HepG2 (cell line): ENCODE results near the gene DDX20. TPM values are rescaled to one million over a fixed set of nuclear protein-coding genes. Genes with fewer than 3 reads are reported as not detected.

Experiments used
- EP300 ChIP-seq, 3 experiments: sonication (generic) in 1 of 3; formaldehyde crosslinking in 1 of 3; IDR thresholded peaks; 2 replicates each; pipeline versions ENCODE4 v1.5.1 to v1.6.1; 2011 to 2020; ENCODE audit warnings: low read depth in 2 of 3, low read length in 2 of 3, borderline replicate concordance in 1 of 3, improper control_type of control experiment in 1 of 3, mild to moderate bottlenecking in 1 of 3, missing genetic modification reagents in 1 of 3, moderate library complexity in 1 of 3
- FLYWCH1 ChIP-seq: sonication (generic); formaldehyde crosslinking; IDR thresholded peaks from 2 replicates; pipeline ENCODE4 v1.8.1; 2023; ENCODE audit warnings: mild to moderate bottlenecking, missing genetic modification reagents
- RXRB ChIP-seq: IDR thresholded peaks from 2 replicates; pipeline ENCODE4 v1.6.1; 2016; ENCODE audit warnings: borderline replicate concordance, missing genetic modification reagents, missing compliant biosample characterization
- SALL2 ChIP-seq: sonication (generic); formaldehyde crosslinking; IDR thresholded peaks from 2 replicates; pipeline ENCODE4 v1.8.1; 2023; ENCODE audit warnings: mild to moderate bottlenecking, missing genetic modification reagents, inconsistent platforms
- SIN3B ChIP-seq: fragments of 150-350 bp; IDR thresholded peaks from 2 replicates; pipeline ENCODE4 v1.6.1; 2014; ENCODE audit warnings: low read length
- SOX5 ChIP-seq: IDR thresholded peaks from 2 replicates; pipeline ENCODE4 v1.6.1; 2016; ENCODE audit warnings: borderline replicate concordance
- TEAD3 ChIP-seq: optimal IDR thresholded peaks from 2 replicates; pipeline ENCODE3; 2016; ENCODE audit warnings: borderline replicate concordance
- ZBTB7B ChIP-seq: sonication (generic); formaldehyde crosslinking; IDR thresholded peaks from 2 replicates; pipeline ENCODE4 v1.4.0; 2020; ENCODE audit warnings: missing genetic modification reagents
- ZMAT3 ChIP-seq: sonication (generic); formaldehyde crosslinking; conservative IDR thresholded peaks from 2 replicates; pipeline ENCODE4 v1.7.0; 2021; ENCODE audit warnings: missing genetic modification reagents
- ZNF143 ChIP-seq: sonication (generic); formaldehyde crosslinking; IDR thresholded peaks from 2 replicates; pipeline ENCODE4 v1.4.0; 2020; ENCODE audit warnings: missing genetic modification reagents
- ZNF20 ChIP-seq: sonication (generic); formaldehyde crosslinking; IDR thresholded peaks from 2 replicates; pipeline ENCODE4 v1.4.0; 2020; ENCODE audit warnings: mild to moderate bottlenecking, moderate library complexity, missing genetic modification reagents
- ZNF556 ChIP-seq: sonication (generic); formaldehyde crosslinking; IDR thresholded peaks from 2 replicates; pipeline ENCODE4 v1.4.0; 2020; ENCODE audit warnings: mild to moderate bottlenecking, missing genetic modification reagents, borderline replicate concordance
- ZNF607 ChIP-seq: sonication (generic); formaldehyde crosslinking; IDR thresholded peaks from 2 replicates; pipeline ENCODE4 v1.5.1; 2020; ENCODE audit warnings: missing genetic modification reagents, mild to moderate bottlenecking, borderline replicate concordance
- ZNF619 ChIP-seq: sonication (generic); formaldehyde crosslinking; IDR thresholded peaks from 2 replicates; pipeline ENCODE4 v1.4.0; 2020; ENCODE audit warnings: mild to moderate bottlenecking, missing genetic modification reagents
- ZNF629 ChIP-seq: sonication (generic); formaldehyde crosslinking; conservative IDR thresholded peaks from 2 replicates; pipeline ENCODE4 v1.5.0; 2020; ENCODE audit warnings: missing genetic modification reagents
- ZNF674 ChIP-seq: sonication (generic); formaldehyde crosslinking; IDR thresholded peaks from 2 replicates; pipeline ENCODE4 v1.5.0; 2020; ENCODE audit warnings: low read depth, mild to moderate bottlenecking, missing genetic modification reagents
- polyA plus RNA-seq, 8 experiments: library from polyadenylated mRNA; depleted of rRNA in 3 of 8; stranded (reverse) in 7 of 8; unstranded in 1 of 8; fragments of >200 nt; fragmentation: Illumina TruSeq in 4 of 8; extraction: Trizol in 4 of 8; gene quantifications; 2 replicates each; pipeline versions ENCODE4 v1.2.1 to v1.2.3, GENCODE V29; 2011 to 2016; ENCODE audit warnings: low read depth in 4 of 8, missing spikeins in 1 of 8, mixed read lengths in 1 of 8; ENCODE audit not compliant: insufficient read depth in 1 of 8
- total RNA-seq, 5 experiments: library from RNA; depleted of rRNA; stranded (reverse); fragments of >200 nt; fragmentation: Illumina TruSeq; extraction: Trizol; gene quantifications; 2 replicates each; pipeline ENCODE4 v1.2.3, GENCODE V29; 2016; ENCODE audit warnings: low read depth in 1 of 5
- TF ChIP-seq, protein P1 (sequence below): sonication (generic); formaldehyde crosslinking; IDR thresholded peaks from 2 replicates; pipeline ENCODE4 v1.4.0; 2020; ENCODE audit warnings: missing genetic modification reagents, borderline replicate concordance
- TF ChIP-seq, protein P2 (sequence below): sonication (generic); formaldehyde crosslinking; IDR thresholded peaks from 2 replicates; pipeline ENCODE4 v1.8.1; 2023; ENCODE audit warnings: mild to moderate bottlenecking, missing genetic modification reagents
- TF ChIP-seq, protein P3 (sequence below): sonication (generic); formaldehyde crosslinking; IDR thresholded peaks from 2 replicates; pipeline ENCODE4 v1.4.0; 2020; ENCODE audit warnings: missing genetic modification reagents
- TF ChIP-seq, protein P4 (sequence below): sonication (generic); formaldehyde crosslinking; IDR thresholded peaks from 2 replicates; pipeline ENCODE4 v1.8.0; 2022; ENCODE audit warnings: mild to moderate bottlenecking, missing genetic modification reagents; ENCODE audit not compliant: insufficient replicate concordance
- TF ChIP-seq, protein P5 (sequence below): sonication (generic); formaldehyde crosslinking; IDR thresholded peaks from 2 replicates; pipeline ENCODE4 v1.9.0; 2021; ENCODE audit warnings: missing genetic modification reagents, borderline replicate concordance

The DDX20 gene
- total and polyA plus RNA-seq, 2 of the 13 experiments (the other 11 are each of a cell fraction or from before 2014, with no cell fraction given), result 4.0 to 14.3 TPM

DNA sequence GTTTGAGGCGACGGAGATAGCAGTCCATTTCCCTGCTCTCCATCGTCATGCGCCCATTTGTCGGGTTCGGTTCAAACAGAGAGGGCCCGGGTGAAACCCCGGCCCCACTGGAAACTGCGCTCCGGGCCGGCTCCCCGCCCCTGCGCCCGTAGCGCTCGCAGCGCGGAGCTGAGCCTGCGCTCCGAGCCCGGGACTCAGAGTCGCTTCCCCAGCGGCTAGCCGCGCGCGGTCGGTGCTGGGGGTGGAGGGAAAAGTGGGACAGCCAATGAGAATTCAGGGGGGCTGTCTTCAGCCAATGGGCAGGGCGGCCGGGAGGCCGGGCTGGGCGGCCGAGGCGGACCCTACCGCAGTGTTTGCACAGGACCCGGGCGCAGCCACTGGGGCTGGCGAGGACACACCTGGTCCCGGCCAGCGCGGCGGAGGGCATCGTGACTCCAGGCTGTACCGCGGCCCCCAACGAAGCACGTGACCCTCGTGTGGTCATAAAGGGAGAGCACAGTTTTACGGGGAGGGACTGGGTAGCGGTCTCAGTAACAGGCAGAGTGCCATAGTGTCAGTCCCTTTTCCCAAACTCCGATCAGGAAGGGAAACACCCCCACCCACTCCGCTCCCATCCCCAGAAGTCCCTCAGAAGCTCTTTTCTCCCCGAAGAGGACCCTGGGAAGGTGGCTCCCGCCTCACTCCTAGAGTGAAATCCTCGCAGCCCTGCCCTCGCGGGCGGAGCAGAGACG, 16.3 kb upstream of the DDX20 start, which contains the start of gene INKA2 (continued):
- TF ChIP-seq ZMAT3, result peak; percentile 67
- TF ChIP-seq, protein P1, sequence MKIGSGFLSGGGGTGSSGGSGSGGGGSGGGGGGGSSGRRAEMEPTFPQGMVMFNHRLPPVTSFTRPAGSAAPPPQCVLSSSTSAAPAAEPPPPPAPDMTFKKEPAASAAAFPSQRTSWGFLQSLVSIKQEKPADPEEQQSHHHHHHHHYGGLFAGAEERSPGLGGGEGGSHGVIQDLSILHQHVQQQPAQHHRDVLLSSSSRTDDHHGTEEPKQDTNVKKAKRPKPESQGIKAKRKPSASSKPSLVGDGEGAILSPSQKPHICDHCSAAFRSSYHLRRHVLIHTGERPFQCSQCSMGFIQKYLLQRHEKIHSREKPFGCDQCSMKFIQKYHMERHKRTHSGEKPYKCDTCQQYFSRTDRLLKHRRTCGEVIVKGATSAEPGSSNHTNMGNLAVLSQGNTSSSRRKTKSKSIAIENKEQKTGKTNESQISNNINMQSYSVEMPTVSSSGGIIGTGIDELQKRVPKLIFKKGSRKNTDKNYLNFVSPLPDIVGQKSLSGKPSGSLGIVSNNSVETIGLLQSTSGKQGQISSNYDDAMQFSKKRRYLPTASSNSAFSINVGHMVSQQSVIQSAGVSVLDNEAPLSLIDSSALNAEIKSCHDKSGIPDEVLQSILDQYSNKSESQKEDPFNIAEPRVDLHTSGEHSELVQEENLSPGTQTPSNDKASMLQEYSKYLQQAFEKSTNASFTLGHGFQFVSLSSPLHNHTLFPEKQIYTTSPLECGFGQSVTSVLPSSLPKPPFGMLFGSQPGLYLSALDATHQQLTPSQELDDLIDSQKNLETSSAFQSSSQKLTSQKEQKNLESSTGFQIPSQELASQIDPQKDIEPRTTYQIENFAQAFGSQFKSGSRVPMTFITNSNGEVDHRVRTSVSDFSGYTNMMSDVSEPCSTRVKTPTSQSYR (CRISPR knock-in tag), result peak; percentile 46; the same call in 1 of the 2 replicates
- TF ChIP-seq, protein P2, sequence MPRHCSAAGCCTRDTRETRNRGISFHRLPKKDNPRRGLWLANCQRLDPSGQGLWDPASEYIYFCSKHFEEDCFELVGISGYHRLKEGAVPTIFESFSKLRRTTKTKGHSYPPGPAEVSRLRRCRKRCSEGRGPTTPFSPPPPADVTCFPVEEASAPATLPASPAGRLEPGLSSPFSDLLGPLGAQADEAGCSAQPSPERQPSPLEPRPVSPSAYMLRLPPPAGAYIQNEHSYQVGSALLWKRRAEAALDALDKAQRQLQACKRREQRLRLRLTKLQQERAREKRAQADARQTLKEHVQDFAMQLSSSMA, result no peak
- peak; percentile 62 for TF ChIP-seq ZNF143
- peak; percentile 53 for TF ChIP-seq TEAD3 (CRISPR knock-in tag)
- TF ChIP-seq ZNF556 (CRISPR knock-in tag), result peak; percentile 73; the same call in 1 of the 2 replicates
- TF ChIP-seq ZNF629 (CRISPR knock-in tag), result 0 out of 2 replicates have a peak, but pooled peaks have one; percentile 5
- TF ChIP-seq, protein P3, sequence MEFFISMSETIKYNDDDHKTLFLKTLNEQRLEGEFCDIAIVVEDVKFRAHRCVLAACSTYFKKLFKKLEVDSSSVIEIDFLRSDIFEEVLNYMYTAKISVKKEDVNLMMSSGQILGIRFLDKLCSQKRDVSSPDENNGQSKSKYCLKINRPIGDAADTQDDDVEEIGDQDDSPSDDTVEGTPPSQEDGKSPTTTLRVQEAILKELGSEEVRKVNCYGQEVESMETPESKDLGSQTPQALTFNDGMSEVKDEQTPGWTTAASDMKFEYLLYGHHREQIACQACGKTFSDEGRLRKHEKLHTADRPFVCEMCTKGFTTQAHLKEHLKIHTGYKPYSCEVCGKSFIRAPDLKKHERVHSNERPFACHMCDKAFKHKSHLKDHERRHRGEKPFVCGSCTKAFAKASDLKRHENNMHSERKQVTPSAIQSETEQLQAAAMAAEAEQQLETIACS (CRISPR knock-in tag), result peak; percentile 51; the same call in 1 of the 2 replicates
- peak; percentile 93; the same call in 1 of the 2 replicates for TF ChIP-seq ZNF607 (CRISPR knock-in tag)
- no peak for TF ChIP-seq SIN3B
- TF ChIP-seq, protein P4, sequence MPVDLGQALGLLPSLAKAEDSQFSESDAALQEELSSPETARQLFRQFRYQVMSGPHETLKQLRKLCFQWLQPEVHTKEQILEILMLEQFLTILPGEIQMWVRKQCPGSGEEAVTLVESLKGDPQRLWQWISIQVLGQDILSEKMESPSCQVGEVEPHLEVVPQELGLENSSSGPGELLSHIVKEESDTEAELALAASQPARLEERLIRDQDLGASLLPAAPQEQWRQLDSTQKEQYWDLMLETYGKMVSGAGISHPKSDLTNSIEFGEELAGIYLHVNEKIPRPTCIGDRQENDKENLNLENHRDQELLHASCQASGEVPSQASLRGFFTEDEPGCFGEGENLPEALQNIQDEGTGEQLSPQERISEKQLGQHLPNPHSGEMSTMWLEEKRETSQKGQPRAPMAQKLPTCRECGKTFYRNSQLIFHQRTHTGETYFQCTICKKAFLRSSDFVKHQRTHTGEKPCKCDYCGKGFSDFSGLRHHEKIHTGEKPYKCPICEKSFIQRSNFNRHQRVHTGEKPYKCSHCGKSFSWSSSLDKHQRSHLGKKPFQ (CRISPR knock-in tag), result peak; percentile 35
- no peak for TF ChIP-seq ZNF20 (CRISPR knock-in tag)
- peak; percentile 69; the same call in 1 of the 2 replicates for TF ChIP-seq ZNF619
- peak; percentile 45; the same call in 1 of the 2 replicates for TF ChIP-seq SOX5 (CRISPR knock-in tag)
- TF ChIP-seq, protein P5, sequence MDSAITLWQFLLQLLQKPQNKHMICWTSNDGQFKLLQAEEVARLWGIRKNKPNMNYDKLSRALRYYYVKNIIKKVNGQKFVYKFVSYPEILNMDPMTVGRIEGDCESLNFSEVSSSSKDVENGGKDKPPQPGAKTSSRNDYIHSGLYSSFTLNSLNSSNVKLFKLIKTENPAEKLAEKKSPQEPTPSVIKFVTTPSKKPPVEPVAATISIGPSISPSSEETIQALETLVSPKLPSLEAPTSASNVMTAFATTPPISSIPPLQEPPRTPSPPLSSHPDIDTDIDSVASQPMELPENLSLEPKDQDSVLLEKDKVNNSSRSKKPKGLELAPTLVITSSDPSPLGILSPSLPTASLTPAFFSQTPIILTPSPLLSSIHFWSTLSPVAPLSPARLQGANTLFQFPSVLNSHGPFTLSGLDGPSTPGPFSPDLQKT (CRISPR knock-in tag), result no peak
- TF ChIP-seq ZBTB7B (CRISPR knock-in tag), result peak; percentile 80
- 0 out of 4 replicates have a peak, but pooled peaks of 1 of the 2 experiments have one; percentile 5 for TF ChIP-seq EP300 (IDR thresholded peaks at IDR 0.05; ENCODE audit: low read depth in 2 of 2, low read length in 2 of 2)
- peak; percentile 59 for TF ChIP-seq EP300 (CRISPR knock-in tag; IDR thresholded peaks at IDR 0.05; ENCODE audit: borderline replicate concordance)
- TF ChIP-seq SALL2, result peak; percentile 77; the same call in 1 of the 2 replicates
- TF ChIP-seq ZNF674 (CRISPR knock-in tag), result 0 out of 2 replicates have a peak, but pooled peaks have one; percentile 55
- 0 out of 2 replicates have a peak, but pooled peaks have one; percentile 42 for TF ChIP-seq FLYWCH1 (CRISPR knock-in tag)
- peak; percentile 47; the same call in 1 of the 2 replicates for TF ChIP-seq RXRB (CRISPR knock-in tag)
